Suppressor macrophage (primary cell): ENCODE measurements around the gene CNBP.
A peak's percentile ranks its signal among the peaks of the same experiment; 100 is the strongest.
"Not testable (repeated sequence)": the region's sequence is repeated elsewhere in the genome, so short reads cannot be mapped to it uniquely, and the experiment has no call there.

ENCODE experiments used
- DNase-seq, 4 experiments: peaks; one replicate each; pipeline ENCODE4 v3.0.0-alpha.2; 2020 to 2022
- total RNA-seq, 17 experiments: gene quantifications; one replicate each; lab custom pipeline; 2026; ENCODE audit warnings: mixed read lengths in 6 of 17, inconsistent platforms in 3 of 17; lab: John Stamatoyannopoulos, UW

CNBP gene
- 47.4 to 319 (median 206) reads per million in 17 experiments for total RNA-seq

- DNase-seq = peak; percentile 99 to 100 (median 100)
These were observed at the start of gene CNBP for GRCh38 chr3:129183569-129184395. Gene CNBP, minus strand, starts transcription at chr3:129183896. Its CDS starts 12,139 bp downstream, at chr3:129171757.

GRCh38 chr3:129231331-129232119, 47.8 kb upstream of the CNBP start:
- DNase-seq = peak; percentile 2 to 47 (median 31)

GRCh38 chr3:129230311-129231019, 46.8 kb upstream of the CNBP start:
- peak; percentile 87 to 97 (median 92) for DNase-seq

- peak; percentile 46 to 67 (median 62) for DNase-seq
These were observed 45.3 kb upstream of the CNBP start for GRCh38 chr3:129228891-129229585.

- peak; percentile 91 to 95 (median 95) for DNase-seq
These were observed 42.7 kb upstream of the CNBP start for GRCh38 chr3:129226374-129226773.

- DNase-seq = peak; percentile 95 to 99 (median 96)
These were observed 41.3 kb upstream of the CNBP start for GRCh38 chr3:129224984-129225393.

- peak in 3 of 4 experiments; percentile 17 to 67 (median 63) for DNase-seq
These were observed 40.7 kb upstream of the CNBP start for GRCh38 chr3:129224387-129224786.

- no peak for DNase-seq
These were observed 35.0 kb upstream of the CNBP start for GRCh38 chr3:129218742-129219141.

- no peak for DNase-seq
These were observed 29.5 kb upstream of the CNBP start for GRCh38 chr3:129213238-129213637.

GRCh38 chr3:129211772-129212171, 28.1 kb upstream of the CNBP start:
- DNase-seq = peak; percentile 57 to 83 (median 66)

GRCh38 chr3:129211345-129211744, 27.6 kb upstream of the CNBP start:
- DNase-seq = no peak

GRCh38 chr3:129207479-129207878, 23.8 kb upstream of the CNBP start:
- no peak for DNase-seq

- no peak for DNase-seq
These were observed 21.6 kb upstream of the CNBP start for GRCh38 chr3:129205109-129205832.

- DNase-seq = no peak
These were observed 20.8 kb upstream of the CNBP start for GRCh38 chr3:129204473-129204872.

- peak in 2 of 4 experiments; percentile 14 to 40 for DNase-seq
These were observed 15.7 kb upstream of the CNBP start for GRCh38 chr3:129199366-129199765.

GRCh38 chr3:129197321-129197720, 13.6 kb upstream of the CNBP start:
- DNase-seq = peak in 1 of 4 experiments; percentile 13

- DNase-seq = peak in 2 of 4 experiments; percentile 18 to 28
These were observed 12.9 kb upstream of the CNBP start for GRCh38 chr3:129196601-129197000.

GRCh38 chr3:129195731-129196256, 12.1 kb upstream of the CNBP start:
- DNase-seq = peak; percentile 80 to 90 (median 86)

- DNase-seq = not testable (repeated sequence)
These were observed 6.1 kb upstream of the CNBP start for GRCh38 chr3:129189793-129190192.

GRCh38 chr3:129187857-129188256, 4.2 kb upstream of the CNBP start:
- DNase-seq = no peak

GRCh38 chr3:129185783-129186182, 2.1 kb upstream of the CNBP start:
- DNase-seq = peak in 3 of 4 experiments; percentile 13 to 61 (median 39)
